Ammon's horn (tissue), 1 donor: ENCODE results near the gene PTPRN2.
"Not testable (repeated sequence)": the region's sequence is repeated elsewhere in the genome, so short reads cannot be mapped to it uniquely, and the experiment has no call there.

Experiments used
- DNase-seq: peaks from one replicate; pipeline ENCODE4 v3.0.0-alpha.2; 2016; ENCODE audit warnings: low spot score

Gene PTPRN2

GRCh38 chr7:157717211-157718174, 870.1 kb downstream of the PTPRN2 start:
- no peak for DNase-seq

GRCh38 chr7:157715938-157716280, 871.7 kb downstream of the PTPRN2 start:
- DNase-seq, result no peak

- no peak for DNase-seq
Measured at GRCh38 chr7:157715071-157715937, 872.3 kb downstream of the PTPRN2 start.

- DNase-seq, result no peak
Measured at GRCh38 chr7:157714166-157715070, 873.2 kb downstream of the PTPRN2 start.

GRCh38 chr7:157713591-157713990, 874.0 kb downstream of the PTPRN2 start:
- DNase-seq, result no peak

GRCh38 chr7:157712666-157713235, 874.9 kb downstream of the PTPRN2 start:
- DNase-seq, result no peak

GRCh38 chr7:157711353-157711888, 876.2 kb downstream of the PTPRN2 start:
- no peak for DNase-seq

GRCh38 chr7:157710396-157710795, 877.2 kb downstream of the PTPRN2 start:
- no peak for DNase-seq

- no peak for DNase-seq
Measured at GRCh38 chr7:157709531-157710251, 877.9 kb downstream of the PTPRN2 start.

- DNase-seq, result no peak
Measured at GRCh38 chr7:157708919-157709295, 878.7 kb downstream of the PTPRN2 start.

- no peak for DNase-seq
Measured at GRCh38 chr7:157707983-157708918, 879.4 kb downstream of the PTPRN2 start.

- no peak for DNase-seq
Measured at GRCh38 chr7:157704365-157704764, 883.3 kb downstream of the PTPRN2 start.

- no peak for DNase-seq
Measured at GRCh38 chr7:157703534-157704195, 884.0 kb downstream of the PTPRN2 start.

- no peak for DNase-seq
Measured at GRCh38 chr7:157703131-157703530, 884.5 kb downstream of the PTPRN2 start.

GRCh38 chr7:157702311-157703023, 885.2 kb downstream of the PTPRN2 start:
- no peak for DNase-seq

- not testable (repeated sequence) for DNase-seq
Measured at GRCh38 chr7:157701395-157702180, 886.0 kb downstream of the PTPRN2 start.
